Esophagus mucosa (tissue), 1 donor: ENCODE measurements around the gene ACTL8. TPM values are rescaled to one million over a fixed set of nuclear protein-coding genes. Genes with fewer than 3 reads are reported as not detected.
A peak's percentile ranks its signal among the peaks of the same experiment; 100 is the strongest.
"Not testable (repeated sequence)": the region's sequence is repeated elsewhere in the genome, so short reads cannot be mapped to it uniquely, and the experiment has no call there.

Experiments
- ATAC-seq: fragments of 200-7000 bp; cut with Tn5 transposase; one replicate; pipeline ENCODE4 v1.9.1; 2020
- total RNA-seq: library from RNA; stranded (reverse); gene quantifications from one replicate; pipeline ENCODE4 v1.2.4, GENCODE V29; 2023
- donor health status: DM: yes; HTN: yes; CAD: no.

ACTL8 gene
- total RNA-seq, 1 donor from 2014 or later = 0.20 TPM

GRCh38 chr1:17735793-17736192, 19.3 kb upstream of the ACTL8 start:
- ATAC-seq = no peak

- no peak for ATAC-seq
These were observed 18.5 kb upstream of the ACTL8 start for GRCh38 chr1:17736625-17737024.

- no peak for ATAC-seq
These were observed 16.1 kb upstream of the ACTL8 start for GRCh38 chr1:17739050-17739449.

GRCh38 chr1:17741052-17741451, 14.1 kb upstream of the ACTL8 start:
- no peak for ATAC-seq

GRCh38 chr1:17742583-17742982, 12.6 kb upstream of the ACTL8 start:
- ATAC-seq = no peak

- ATAC-seq = no peak
These were observed 12.0 kb upstream of the ACTL8 start for GRCh38 chr1:17743008-17743647.

GRCh38 chr1:17743925-17744324, 11.2 kb upstream of the ACTL8 start:
- no peak for ATAC-seq

- ATAC-seq = no peak
These were observed 10.3 kb upstream of the ACTL8 start for GRCh38 chr1:17744666-17745478.

- no peak for ATAC-seq
These were observed 9.6 kb upstream of the ACTL8 start for GRCh38 chr1:17745479-17745955.

- ATAC-seq = not testable (repeated sequence)
These were observed 8.9 kb upstream of the ACTL8 start for GRCh38 chr1:17746281-17746680.

- no peak for ATAC-seq
These were observed 8.2 kb upstream of the ACTL8 start for GRCh38 chr1:17746920-17747319.

GRCh38 chr1:17750333-17750732, 4.8 kb upstream of the ACTL8 start:
- ATAC-seq = no peak

- no peak for ATAC-seq
These were observed 2.8 kb upstream of the ACTL8 start for GRCh38 chr1:17752356-17752755.

GRCh38 chr1:17757426-17757825, 2.3 kb downstream of the ACTL8 start:
- no peak for ATAC-seq

GRCh38 chr1:17759114-17759513, 4.0 kb downstream of the ACTL8 start:
- no peak for ATAC-seq

- ATAC-seq = no peak
These were observed 7.2 kb downstream of the ACTL8 start for GRCh38 chr1:17762313-17762712.

GRCh38 chr1:17763417-17763816, 8.3 kb downstream of the ACTL8 start:
- no peak for ATAC-seq

- no peak for ATAC-seq
These were observed 8.9 kb downstream of the ACTL8 start for GRCh38 chr1:17763995-17764394.

GRCh38 chr1:17764591-17764990, 9.5 kb downstream of the ACTL8 start:
- ATAC-seq = no peak

GRCh38 chr1:17765444-17766411, 10.6 kb downstream of the ACTL8 start:
- peak; percentile 63 for ATAC-seq

GRCh38 chr1:17768651-17769241, 13.6 kb downstream of the ACTL8 start:
- ATAC-seq = no peak

- ATAC-seq = no peak
These were observed 15.8 kb downstream of the ACTL8 start for GRCh38 chr1:17770983-17771382.
